Pancreas (tissue), 10 donors: Measurements from ENCODE around the gene GOLGA6C. TPM values are rescaled to one million over a fixed set of nuclear protein-coding genes. Genes with fewer than 3 reads are reported as not detected.

Source experiments
- ATAC-seq, 4 donors: fragments of 200-7000 bp; cut with Tn5 transposase; one replicate each; pipeline versions ENCODE4 v1.8.0 to v1.9.1; 2020; ENCODE audit warnings: mild to moderate bottlenecking in 4 of 4, moderate library complexity in 4 of 4
- DNase-seq, 6 donors: peaks; one replicate each; pipeline ENCODE4 v3.0.0-alpha.2; 2020
- FAIRE-seq: peaks from 2 replicates; lab custom pipeline; 2012; peaks lifted over from hg19 to GRCh38; lab: Jason Lieb, UNC
- H3K27ac ChIP-seq, 4 donors: fragments of 200-600 bp; sonication (generic); 1 replicate in 3 of 4; 2 replicates in 1 of 4; pipeline versions ENCODE4 v1.5.0 to v1.8.0; 2020
- H3K27me3 ChIP-seq, 4 donors: fragments of 200-600 bp; one replicate each; pipeline ENCODE4 v1.8.0; 2021
- H3K36me3 ChIP-seq, 3 donors: fragments of 200-600 bp; sonication (generic) in 1 of 3; one replicate each; pipeline versions ENCODE4 v1.5.0 to v1.8.0; 2020 to 2021
- H3K4me1 ChIP-seq, 3 donors: fragments of 200-600 bp; one replicate each; pipeline ENCODE4 v1.8.0; 2021
- H3K4me3 ChIP-seq, 4 donors: fragments of 200-600 bp; sonication (generic) in 2 of 4; one replicate each; pipeline versions ENCODE4 v1.5.0 to v1.8.0; 2020 to 2021
- H3K9me3 ChIP-seq, 4 donors: fragments of 200-600 bp; one replicate each; pipeline ENCODE4 v1.8.0; 2021
- WGBS, 2 donors: extraction: QIAGEN DNeasy Blood & Tissue Kit; methylation state at CpG; one replicate each; pipeline ENCODE4 v1.1.7; 2013; 5-methylcytosine and 5-hydroxymethylcytosine counted together
- intact Hi-C, 3 donors: fragments of 100-400 bp; cut with DNase I; formaldehyde crosslinking; loops; one replicate each; pipeline versions ENCODE4 v1.11.1 to v1.14.2; 2022
- polyA plus RNA-seq, 2 donors: library from polyadenylated mRNA; stranded (reverse); fragments of 200-250 nt; gene quantifications; one replicate each; pipeline ENCODE4 v1.2.3, GENCODE V29; 2013
- total RNA-seq, 6 donors: library from RNA; stranded (reverse); fragmentation: NEBNext Ultra II Directional in 4 of 6; extraction: Animal tissue kit (Norgen Biotek cat#: 25700) in 4 of 6; gene quantifications; one replicate each; pipeline versions ENCODE4 v1.2.1 to v1.2.4, GENCODE V29; 2021 to 2023
- TF ChIP-seq, protein P1 (sequence below), 4 donors: fragments of 200-600 bp; sonication (generic) in 3 of 4; IDR thresholded peaks; one replicate each; pipeline versions ENCODE4 v1.5.0 to v1.8.0; 2021; ENCODE audit warnings: antibody characterized with exemption in 4 of 4
- donor health status: healthy with polysubstance abuse.
- donor health status: DM: no; HTN: no; CAD: no; lungs with moderate emphysema.
- donor health status: DM: no; HTN: no; CAD: no.
- donor health status: control.
- donor health status: control.
- donor health status: Bipolar disorder and iron deficiency.
- donor health status: DM: yes; HTN: yes; CAD: no.
- donor health status: DM: no; HTN: no; CAD: no.
- donor health status: DM: no; HTN: no; CAD: no.
- donor health status: DM: yes; HTN: yes; CAD: no.

The GOLGA6C gene
- total and polyA plus RNA-seq, 8 donors = not detected

DNA sequence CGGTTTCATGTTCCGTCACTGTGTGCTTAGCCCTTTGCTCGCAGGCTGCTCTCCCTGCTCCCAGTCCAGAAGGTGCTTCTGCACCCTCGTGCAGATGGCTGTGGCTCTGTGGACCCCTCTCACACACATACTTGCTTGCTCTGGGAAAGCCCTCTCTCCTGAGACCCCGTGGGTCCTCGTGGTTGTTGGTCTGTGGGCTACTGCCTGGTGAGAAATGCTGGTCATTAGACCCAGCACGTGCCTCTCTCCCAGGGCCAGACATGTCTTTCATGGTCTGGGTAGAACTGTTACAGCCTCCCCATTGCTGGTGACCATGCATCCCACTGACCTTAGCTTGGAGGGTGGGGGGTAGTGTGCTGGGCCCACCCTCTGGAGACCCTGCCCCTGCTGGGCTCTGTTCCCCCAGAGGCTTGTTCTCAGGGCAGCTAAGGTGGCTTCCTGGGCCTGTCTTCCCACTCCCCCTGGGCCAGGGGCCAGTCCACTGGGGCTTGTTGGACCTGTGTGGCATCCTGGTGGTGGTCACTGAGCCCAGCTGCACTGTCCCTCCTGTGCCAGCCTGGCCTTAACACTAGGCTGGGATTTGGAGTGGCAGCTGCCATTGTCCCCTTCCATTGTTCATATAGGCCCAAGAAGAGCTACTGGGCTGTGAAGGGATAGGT, 45.8 kb upstream of the GOLGA6C start:
- Histone ChIP-seq H3K4me3 (no peak overlapping the region), H3K27ac (no peak overlapping the region), H3K36me3 (peaks cover 0 to 41% (median 35%) of the 10 kb centered on the region in 3 donors), H3K27me3 (no peaks in the 10 kb centered on the region), H3K9me3 (no peaks in the 10 kb centered on the region), H3K4me1 (no peaks in the 10 kb centered on the region)
- TF ChIP-seq, protein P1, sequence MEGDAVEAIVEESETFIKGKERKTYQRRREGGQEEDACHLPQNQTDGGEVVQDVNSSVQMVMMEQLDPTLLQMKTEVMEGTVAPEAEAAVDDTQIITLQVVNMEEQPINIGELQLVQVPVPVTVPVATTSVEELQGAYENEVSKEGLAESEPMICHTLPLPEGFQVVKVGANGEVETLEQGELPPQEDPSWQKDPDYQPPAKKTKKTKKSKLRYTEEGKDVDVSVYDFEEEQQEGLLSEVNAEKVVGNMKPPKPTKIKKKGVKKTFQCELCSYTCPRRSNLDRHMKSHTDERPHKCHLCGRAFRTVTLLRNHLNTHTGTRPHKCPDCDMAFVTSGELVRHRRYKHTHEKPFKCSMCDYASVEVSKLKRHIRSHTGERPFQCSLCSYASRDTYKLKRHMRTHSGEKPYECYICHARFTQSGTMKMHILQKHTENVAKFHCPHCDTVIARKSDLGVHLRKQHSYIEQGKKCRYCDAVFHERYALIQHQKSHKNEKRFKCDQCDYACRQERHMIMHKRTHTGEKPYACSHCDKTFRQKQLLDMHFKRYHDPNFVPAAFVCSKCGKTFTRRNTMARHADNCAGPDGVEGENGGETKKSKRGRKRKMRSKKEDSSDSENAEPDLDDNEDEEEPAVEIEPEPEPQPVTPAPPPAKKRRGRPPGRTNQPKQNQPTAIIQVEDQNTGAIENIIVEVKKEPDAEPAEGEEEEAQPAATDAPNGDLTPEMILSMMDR (IDR thresholded peaks at IDR 0.05) = no peak
- DNase-seq (no peak), ATAC-seq (no peak), FAIRE-seq (no peak)
- intact Hi-C loops = no loop called here
- WGBS, 2 donors = 88 to 92% methylated on average over 7 of the region's 7 CpGs

DNA sequence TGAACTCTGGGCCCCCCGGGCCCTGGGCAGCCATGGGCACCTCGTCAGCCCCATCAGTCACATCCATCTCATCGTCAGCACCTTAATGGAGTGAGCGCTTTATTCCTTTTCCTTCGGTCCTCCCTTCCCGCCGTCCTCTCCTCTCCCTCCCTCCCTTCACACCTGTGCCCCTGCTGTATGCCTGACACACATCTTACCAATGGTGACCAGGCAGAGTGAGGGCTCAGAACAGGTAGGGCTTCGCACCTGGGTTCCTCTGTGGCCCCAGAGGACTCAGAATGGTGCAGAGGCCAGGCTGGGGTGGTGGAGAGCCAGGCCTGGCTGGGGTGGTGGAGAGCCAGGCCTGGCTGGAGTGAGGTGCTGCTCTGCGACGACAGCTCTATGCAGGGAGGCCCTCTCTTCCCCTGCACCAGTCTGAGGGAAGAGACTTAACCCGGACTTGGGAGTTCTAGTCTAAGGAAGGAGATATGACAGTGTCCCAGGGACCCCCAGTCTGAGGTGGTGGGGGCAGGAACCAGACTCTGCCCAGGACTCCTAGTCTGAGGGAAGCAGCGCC, 44.8 kb upstream of the GOLGA6C start:
- H3K27ac ChIP-seq = no peak overlapping the region
- H3K27me3 ChIP-seq = no peaks in the 10 kb centered on the region
- TF ChIP-seq, protein P1 (IDR thresholded peaks at IDR 0.05) = no peak
- DNase-seq (no peak), ATAC-seq (no peak), FAIRE-seq (no peak)
- H3K4me3 ChIP-seq = no peak overlapping the region
- no peaks in the 10 kb centered on the region for H3K4me1 ChIP-seq
- intact Hi-C loops = no loop called here
- no peaks in the 10 kb centered on the region for H3K9me3 ChIP-seq
- H3K36me3 ChIP-seq = peaks cover 0 to 31% (median 28%) of the 10 kb centered on the region in 3 donors
- WGBS, 2 donors = 87 to 93% methylated on average over 12 of the region's 12 CpGs

DNA sequence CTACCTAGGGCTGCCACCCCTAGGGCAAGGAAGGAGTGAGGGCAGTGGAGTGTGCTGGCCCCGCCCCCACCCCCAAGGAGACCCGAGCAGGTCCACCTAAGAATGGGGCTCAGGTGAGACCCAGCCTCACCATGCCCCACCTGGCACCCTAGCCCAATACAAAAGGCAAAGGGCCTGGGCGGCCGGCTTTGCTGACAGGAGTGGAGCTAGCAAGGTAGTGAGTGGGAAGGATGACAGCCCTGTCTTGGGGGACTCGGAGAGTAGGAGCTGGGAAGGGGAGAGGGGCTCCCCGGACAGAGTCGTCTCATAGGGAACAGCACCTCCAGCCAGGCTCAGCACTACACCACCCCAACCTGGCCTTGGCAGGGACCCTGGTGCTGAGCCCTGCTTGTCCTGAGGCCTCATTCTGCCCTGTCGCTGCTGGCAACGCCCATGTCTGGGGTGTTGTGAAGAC, 44.3 kb upstream of the GOLGA6C start:
- intact Hi-C loops = no loop called here
- TF ChIP-seq, protein P1 (IDR thresholded peaks at IDR 0.05) = no peak
- no peak for ATAC-seq
- H3K4me3 ChIP-seq = no peak overlapping the region
- H3K36me3 ChIP-seq = peaks cover 0 to 26% (median 23%) of the 10 kb centered on the region in 3 donors
- no peak overlapping the region for H3K27ac ChIP-seq
- no peak for FAIRE-seq
- 86 to 92% methylated on average over 9 of the region's 9 CpGs for WGBS, 2 donors
- H3K4me1 ChIP-seq = peaks cover 0 to 2% (median 0%) of the 10 kb centered on the region in 3 donors
- no peaks in the 10 kb centered on the region for H3K27me3 ChIP-seq
- no peak for DNase-seq
- no peaks in the 10 kb centered on the region for H3K9me3 ChIP-seq

DNA sequence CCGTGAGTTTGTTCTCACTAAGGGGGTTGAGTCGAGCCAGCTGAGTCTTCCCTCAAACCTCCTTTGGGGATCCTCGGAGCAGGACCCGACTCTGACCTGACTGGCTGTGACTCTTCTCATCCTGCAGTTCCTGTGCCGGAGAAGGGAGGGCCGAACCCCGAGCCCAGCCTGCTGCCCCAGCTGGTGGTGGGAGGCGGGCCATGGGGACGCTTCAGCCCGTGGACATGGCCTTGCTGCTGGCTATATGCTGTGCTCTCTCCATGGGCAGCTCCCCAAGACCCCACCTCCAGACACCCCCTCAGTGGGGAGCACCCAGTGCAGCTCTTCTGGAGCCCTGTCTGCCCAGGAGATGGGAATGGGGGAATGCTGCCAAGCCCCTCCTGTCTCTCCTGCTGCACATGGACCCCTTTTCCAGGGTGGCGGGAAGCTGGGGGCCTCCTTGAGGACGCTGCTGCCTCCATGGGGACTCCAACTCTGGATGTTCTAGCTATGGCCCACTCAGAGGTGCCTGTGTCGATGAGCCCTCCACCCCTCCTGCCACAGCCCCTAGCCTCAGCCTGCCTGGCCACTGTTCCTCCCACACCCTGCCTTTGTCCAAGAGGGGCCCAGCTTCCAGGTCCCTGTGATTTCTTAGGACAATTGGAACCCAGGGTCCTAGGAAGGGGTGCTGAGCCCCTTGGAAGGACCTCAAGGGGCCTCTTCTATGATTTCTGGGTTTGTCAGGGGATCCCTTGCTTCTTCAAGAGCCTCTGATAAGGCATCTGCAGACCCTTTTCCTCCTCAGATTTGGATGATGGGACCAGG, 43.6 kb upstream of the GOLGA6C start:
- FAIRE-seq = no peak
- H3K36me3 ChIP-seq = peaks cover 0 to 24% (median 21%) of the 10 kb centered on the region in 3 donors
- intact Hi-C loops = no loop called here

More for the DNA sequence above, 43.6 kb upstream of the GOLGA6C start:
- Histone ChIP-seq H3K9me3 (no peaks in the 10 kb centered on the region), H3K4me3 (no peak overlapping the region), H3K4me1 (peaks cover 0 to 6% (median 0%) of the 10 kb centered on the region in 3 donors), H3K27me3 (no peaks in the 10 kb centered on the region), H3K27ac (no peak overlapping the region)
- DNase-seq (no peak), ATAC-seq (peak in 1 of 4 donors; percentile 3)
- TF ChIP-seq, protein P1 (IDR thresholded peaks at IDR 0.05) = no peak
- WGBS, 2 donors = 79% methylated on average over 13 of the region's 13 CpGs
